ENCODE measurements around the gene ABCF1.
"Not testable (repeated sequence)": the region's sequence is repeated elsewhere in the genome, so short reads cannot be mapped to it uniquely, and the experiment has no call there.

The ABCF1 gene

GRCh38 chr6:30571075-30571761 is at the start of gene ABCF1:
Gene ABCF1 (plus strand): TSS chr6:30571442. CDS start chr6:30571488, 46 bp downstream.
- peak; percentile 100 for DNase-seq

- not testable (repeated sequence) for DNase-seq
Observed at GRCh38 chr6:30521952-30522351, 49.3 kb upstream of the ABCF1 start.

DNA sequence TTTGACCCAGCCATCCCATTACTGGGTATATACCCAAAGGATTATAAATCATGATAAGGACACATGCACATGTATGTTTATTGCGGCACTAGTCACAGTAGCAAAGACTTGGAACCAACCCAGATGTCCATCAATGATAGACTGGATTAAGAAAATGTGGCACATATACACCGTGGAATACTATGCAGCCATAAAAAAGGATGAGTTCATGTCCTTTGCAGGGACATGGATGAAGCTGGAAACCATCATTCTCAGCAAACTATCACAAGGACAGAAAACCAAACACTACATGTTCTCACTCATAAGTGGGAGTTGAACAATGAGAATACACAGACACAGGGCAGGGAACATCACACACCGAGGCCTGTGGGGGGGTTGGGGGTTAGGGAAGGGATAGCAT is 44.8 kb upstream of the ABCF1 start:
- DNase-seq = not testable (repeated sequence)

- peak; percentile 80 for DNase-seq
Observed at GRCh38 chr6:30529349-30529875, 41.8 kb upstream of the ABCF1 start.

DNA sequence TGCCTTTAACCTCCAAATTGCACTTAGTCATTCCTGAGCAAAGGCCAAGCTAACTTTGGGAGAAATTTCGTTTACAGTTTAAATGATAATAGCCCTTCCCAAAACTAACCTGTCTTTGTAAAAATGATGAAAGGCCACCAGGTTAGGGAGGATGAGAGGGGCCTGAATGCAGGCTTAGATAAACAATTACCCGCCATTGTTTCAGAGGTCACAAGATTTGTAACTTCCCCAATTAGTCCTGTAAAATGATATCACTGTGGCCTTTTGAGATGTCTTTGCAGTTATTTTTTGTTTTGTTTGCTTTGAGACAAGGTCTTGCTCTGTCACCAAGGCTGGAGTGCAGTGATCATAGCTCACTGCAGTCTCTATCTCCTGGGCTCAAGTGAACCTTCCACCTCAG is 41.2 kb upstream of the ABCF1 start:
- no peak for DNase-seq

GRCh38 chr6:30533460-30534294 is 37.6 kb upstream of the ABCF1 start:
- DNase-seq = no peak

- DNase-seq = no peak
Observed at GRCh38 chr6:30537931-30538330, 33.3 kb upstream of the ABCF1 start.

GRCh38 chr6:30541515-30542403 is 29.5 kb upstream of the ABCF1 start:
- peak; percentile 93 for DNase-seq

- DNase-seq = no peak
Observed at GRCh38 chr6:30542404-30542725, 28.9 kb upstream of the ABCF1 start.

GRCh38 chr6:30542915-30543314 is 28.3 kb upstream of the ABCF1 start:
- DNase-seq = no peak

- no peak for DNase-seq
Observed at GRCh38 chr6:30543821-30544220, 27.4 kb upstream of the ABCF1 start.

DNA sequence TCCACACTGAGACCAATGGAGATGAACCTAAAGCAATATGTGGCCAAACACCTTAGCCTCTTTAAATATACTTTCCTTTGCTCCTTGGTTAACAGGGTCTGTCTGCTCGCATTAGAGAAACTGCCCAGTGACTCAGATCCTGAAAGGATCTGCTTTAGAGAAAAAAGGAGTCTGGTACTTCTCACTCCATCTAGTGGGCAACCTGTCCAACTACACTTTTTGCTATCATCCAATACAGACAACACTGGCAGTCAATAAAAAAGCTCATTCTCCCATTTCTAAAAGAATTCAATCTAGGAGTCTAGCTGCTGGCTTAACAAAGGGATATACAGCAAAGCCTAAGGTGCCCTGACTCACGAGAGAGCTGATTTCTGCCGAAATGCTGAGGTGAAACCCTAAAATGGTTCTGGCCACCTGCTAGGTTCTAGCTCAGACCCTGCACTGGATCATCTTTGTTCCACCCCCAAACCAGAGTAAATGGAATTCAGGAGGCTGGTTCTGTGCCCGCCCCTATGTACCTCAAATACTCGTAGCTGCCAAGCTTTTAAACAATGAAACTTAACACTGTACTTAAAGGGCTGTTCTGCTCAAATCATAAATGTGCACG is 26.5 kb upstream of the ABCF1 start:
- no peak for DNase-seq

DNA sequence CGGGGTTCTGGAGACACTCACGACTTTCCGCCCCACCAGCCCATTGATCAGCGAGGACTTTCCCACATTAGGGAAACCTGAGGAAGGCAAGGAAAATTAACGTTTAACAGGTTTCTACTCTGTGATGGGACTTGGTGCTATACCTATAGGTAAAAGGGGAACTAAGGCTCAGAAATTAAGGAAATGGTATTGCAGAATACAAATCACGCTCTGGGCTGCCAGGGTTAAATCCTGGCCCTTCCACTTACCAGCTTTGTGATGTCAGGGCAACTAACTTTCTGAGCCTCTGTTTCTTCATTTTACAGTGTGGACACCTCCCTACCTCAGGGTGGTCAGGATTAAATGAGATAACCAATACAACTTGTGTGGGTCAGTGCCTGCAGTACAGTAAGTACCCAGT is 23.8 kb upstream of the ABCF1 start:
- no peak for DNase-seq

DNA sequence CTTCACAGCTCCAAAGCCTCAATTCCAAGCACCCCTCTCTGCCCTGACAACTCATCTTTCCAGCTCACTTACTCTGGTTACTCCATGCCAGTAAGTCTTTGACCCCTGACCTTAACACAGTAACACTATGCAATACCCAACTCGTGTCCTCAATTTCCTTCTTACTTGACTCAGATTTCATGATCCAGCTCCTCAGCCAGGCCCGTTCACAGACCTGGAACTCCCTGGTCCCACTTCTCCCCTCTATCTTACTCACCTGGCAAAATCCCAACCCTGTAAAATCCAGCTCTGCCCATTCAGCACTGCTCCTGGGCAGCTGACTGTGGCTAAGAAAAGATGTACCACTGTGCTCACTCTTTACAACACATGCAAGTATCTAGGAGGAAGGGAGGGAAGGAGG is 22.9 kb upstream of the ABCF1 start:
- DNase-seq = no peak

- DNase-seq = no peak
Observed at GRCh38 chr6:30554404-30554803, 16.8 kb upstream of the ABCF1 start.

- no peak for DNase-seq
Observed at GRCh38 chr6:30554962-30555815, 16.1 kb upstream of the ABCF1 start.

DNA sequence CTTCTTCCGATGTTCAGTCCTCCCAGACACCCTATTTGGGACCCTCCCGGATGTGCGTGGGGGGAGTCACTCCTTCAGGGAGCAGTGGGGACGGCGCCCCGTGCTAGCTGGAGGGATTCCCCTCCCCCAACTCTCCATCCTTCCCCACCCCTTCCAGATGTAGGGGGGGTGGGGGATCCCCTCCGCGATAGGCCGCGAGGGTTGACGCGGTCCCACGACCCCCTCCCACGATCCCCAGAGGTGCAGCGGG is 15.5 kb upstream of the ABCF1 start:
- no peak for DNase-seq

GRCh38 chr6:30556066-30556905 is 15.0 kb upstream of the ABCF1 start, which contains the start of gene GNL1:
Gene GNL1 (minus strand): TSS chr6:30556489. CDS start chr6:30556203, 286 bp downstream.
- peak; percentile 100 for DNase-seq

GRCh38 chr6:30556906-30557682 is 14.1 kb upstream of the ABCF1 start, which contains the start of gene PRR3:
Gene PRR3 (plus strand): TSS chr6:30557295. CDS start chr6:30557345, 50 bp downstream.
- peak; percentile 94 for DNase-seq

- no peak for DNase-seq
Observed at GRCh38 chr6:30557683-30557981, 13.6 kb upstream of the ABCF1 start.
